Testis (tissue), 2 donors: ENCODE results near the gene SLC35G3.

Source experiments
- POLR2A ChIP-seq: fragments of 450-650 bp; IDR thresholded peaks from one replicate; pipeline ENCODE4 v1.6.1; 2017; ENCODE audit warnings: antibody characterized with exemption, mild to moderate bottlenecking, moderate library complexity
- TF ChIP-seq, protein P1 (sequence below), 3 experiments: fragments of 450-650 bp in 2 of 3; fragments of 200-600 bp in 1 of 3; sonication (generic) in 1 of 3; IDR thresholded peaks; one replicate each; pipeline ENCODE4 v1.5.1; 2016 to 2019; ENCODE audit warnings: antibody characterized with exemption in 3 of 3, mild to moderate bottlenecking in 2 of 3, moderate library complexity in 1 of 3

DNA sequence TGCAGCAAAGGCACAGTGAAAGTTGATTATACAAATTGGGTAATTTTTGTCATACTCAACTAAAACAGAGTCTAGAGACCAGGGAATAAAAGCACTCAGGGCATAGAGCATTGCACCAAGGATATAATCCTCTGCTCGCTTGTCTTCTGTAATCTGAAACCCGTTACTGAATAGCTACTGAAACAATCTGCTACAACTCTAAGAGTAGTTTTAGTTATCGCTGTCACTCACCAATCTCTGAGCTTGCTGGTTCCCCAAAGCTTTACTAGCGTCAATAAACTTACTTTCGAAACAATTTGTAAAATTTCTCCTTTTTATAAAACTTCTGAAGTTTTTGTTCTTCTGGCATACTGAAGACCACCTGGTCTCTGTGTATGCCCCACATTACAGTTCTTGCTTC, 22.9 kb upstream of the SLC35G3 start:
- TF ChIP-seq, protein P1, sequence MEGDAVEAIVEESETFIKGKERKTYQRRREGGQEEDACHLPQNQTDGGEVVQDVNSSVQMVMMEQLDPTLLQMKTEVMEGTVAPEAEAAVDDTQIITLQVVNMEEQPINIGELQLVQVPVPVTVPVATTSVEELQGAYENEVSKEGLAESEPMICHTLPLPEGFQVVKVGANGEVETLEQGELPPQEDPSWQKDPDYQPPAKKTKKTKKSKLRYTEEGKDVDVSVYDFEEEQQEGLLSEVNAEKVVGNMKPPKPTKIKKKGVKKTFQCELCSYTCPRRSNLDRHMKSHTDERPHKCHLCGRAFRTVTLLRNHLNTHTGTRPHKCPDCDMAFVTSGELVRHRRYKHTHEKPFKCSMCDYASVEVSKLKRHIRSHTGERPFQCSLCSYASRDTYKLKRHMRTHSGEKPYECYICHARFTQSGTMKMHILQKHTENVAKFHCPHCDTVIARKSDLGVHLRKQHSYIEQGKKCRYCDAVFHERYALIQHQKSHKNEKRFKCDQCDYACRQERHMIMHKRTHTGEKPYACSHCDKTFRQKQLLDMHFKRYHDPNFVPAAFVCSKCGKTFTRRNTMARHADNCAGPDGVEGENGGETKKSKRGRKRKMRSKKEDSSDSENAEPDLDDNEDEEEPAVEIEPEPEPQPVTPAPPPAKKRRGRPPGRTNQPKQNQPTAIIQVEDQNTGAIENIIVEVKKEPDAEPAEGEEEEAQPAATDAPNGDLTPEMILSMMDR (IDR thresholded peaks at IDR 0.05), result no peak
- TF ChIP-seq POLR2A, result no peak
